HG03280 (cell line): ENCODE results near the gene LAMA2.

ENCODE experiments used
- ATAC-seq: cut with Tn5 transposase; IDR thresholded peaks from one replicate; pipeline ENCODE4 v1.9.1; 2021; ENCODE audit warnings: mild to moderate bottlenecking, moderate library complexity; ENCODE audit not compliant: unreplicated experiment

Gene LAMA2

GRCh38 chr6:129500958-129501739 is 618.2 kb downstream of the LAMA2 start:
- ATAC-seq, result no peak

GRCh38 chr6:129501740-129502660 is 619.1 kb downstream of the LAMA2 start:
- ATAC-seq, result no peak

DNA sequence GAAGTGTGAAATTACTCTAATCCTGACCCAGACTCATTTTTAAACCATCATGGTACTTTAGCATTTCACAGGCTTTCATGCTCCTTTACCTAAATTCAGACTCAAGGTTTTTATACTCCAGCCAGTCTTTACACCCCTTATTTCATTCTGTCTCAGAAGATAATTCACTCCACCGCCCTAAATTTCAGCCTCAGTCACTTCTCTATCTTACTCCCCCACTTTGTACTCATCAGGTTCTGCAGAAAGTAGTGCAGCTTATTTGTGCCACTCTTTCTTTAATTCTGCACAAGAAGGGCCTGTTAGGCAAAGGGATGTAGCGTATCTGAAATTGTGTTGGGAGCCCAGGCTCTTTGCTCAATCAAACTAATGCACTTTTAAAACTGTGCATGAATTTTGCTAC is 621.5 kb downstream of the LAMA2 start:
- ATAC-seq, result no peak

GRCh38 chr6:129507059-129507807 is 624.3 kb downstream of the LAMA2 start:
- no peak for ATAC-seq

- ATAC-seq, result no peak
Measured at GRCh38 chr6:129507846-129508245, 624.9 kb downstream of the LAMA2 start.

DNA sequence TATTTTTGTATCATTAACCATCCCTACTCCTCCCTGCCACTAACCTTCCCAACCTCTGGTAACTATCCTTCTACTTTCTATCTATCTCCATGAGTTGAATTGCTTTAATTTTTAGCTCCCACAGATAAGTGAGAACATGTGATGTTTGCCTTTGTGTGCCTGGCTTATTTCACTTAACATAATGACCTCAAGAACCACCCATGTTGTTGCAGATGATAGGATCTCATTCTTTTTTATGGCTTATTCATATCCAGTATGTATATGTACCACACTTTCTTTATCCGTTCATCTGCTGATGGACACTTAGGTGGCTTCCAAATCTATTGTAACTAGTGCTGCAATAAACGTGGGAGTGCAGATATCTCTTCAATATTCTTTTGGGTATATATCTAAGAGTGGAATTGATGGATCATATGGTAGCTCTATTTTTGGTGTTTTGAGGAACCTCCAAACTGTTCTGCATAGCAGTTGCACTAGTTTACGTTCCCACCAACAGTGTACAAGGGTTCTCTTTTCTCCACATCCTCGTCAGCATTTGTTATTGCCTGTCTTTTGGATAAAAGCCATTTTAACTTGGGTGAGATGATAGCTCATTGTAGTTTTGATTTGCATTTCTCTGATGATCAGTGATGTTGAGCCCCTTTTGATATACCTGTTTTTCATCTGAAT is 625.7 kb downstream of the LAMA2 start:
- no peak for ATAC-seq

DNA sequence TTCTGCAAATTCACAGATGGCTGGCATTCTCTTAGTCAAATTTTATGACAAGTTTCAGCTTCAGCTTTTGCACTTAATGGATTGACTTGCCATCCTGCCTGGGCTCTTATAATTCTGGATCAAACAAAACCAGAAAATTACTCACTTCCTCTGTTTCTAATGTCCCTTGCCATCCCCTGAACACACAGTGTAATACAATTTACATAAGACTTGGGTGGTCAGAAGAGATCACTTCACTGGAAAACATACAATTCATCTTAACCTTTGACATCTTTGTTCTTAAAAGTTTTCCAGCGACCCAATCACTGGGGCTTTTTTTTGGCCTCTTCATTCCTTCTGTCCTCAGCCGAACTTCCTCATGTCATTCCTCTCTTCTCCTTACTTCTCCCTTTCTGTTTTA is 628.0 kb downstream of the LAMA2 start:
- no peak for ATAC-seq

DNA sequence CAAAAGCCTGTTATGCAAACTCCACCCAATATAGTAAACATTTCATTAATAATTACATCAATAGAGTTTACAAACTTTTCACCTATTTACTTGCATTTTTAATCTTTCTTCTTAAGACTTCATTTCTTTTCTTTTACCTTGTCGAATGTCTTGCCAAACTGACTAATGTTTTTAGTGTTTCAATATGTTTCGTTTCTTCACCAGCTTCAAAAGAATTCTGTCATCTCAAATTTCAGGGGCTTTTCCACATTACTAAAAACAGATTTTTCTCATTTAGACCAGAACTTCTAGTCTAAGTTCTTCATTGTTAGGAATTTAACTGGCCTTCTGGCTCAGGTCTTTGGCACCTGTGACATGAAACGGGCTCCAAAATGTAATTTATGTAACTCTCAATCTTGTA is 630.5 kb downstream of the LAMA2 start:
- ATAC-seq, result no peak

- ATAC-seq, result no peak
Measured at GRCh38 chr6:129515004-129515403, 632.1 kb downstream of the LAMA2 start.

DNA sequence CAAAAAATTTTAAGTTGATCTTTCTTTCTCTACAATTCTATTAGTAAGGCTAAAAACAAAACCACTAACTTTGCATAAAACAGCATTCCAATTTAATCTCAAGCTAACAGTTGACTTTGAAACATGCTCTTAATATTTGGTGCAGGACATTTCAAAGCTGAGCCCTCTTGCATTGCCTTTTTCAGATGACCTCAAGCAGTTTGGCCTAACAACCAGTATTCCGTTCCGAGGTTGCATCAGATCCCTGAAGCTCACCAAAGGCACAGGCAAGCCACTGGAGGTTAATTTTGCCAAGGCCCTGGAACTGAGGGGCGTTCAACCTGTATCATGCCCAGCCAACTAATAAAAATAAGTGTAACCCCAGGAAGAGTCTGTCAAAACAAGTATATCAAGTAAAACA is 633.1 kb downstream of the LAMA2 start:
- no peak for ATAC-seq

GRCh38 chr6:129516787-129517186 is 633.8 kb downstream of the LAMA2 start:
- no peak for ATAC-seq

DNA sequence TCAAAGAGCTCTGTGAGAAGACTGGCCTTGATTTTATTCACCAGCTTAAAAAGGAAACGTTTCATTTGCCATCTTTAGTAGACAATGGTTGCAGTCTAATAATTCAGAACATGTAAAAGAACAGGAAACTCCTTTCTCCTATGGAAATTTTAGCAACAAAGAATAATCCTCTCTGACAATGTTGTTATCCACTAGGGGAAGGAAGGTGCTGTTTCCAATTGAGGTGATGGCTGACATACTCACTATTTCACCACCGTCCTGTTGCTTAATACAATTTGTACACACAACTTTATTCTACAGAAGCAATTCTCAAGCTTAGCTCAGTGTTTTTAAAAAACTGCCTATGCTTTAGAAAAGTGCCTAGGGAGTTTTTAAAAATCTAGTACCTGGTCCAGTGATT is 634.4 kb downstream of the LAMA2 start:
- no peak for ATAC-seq

DNA sequence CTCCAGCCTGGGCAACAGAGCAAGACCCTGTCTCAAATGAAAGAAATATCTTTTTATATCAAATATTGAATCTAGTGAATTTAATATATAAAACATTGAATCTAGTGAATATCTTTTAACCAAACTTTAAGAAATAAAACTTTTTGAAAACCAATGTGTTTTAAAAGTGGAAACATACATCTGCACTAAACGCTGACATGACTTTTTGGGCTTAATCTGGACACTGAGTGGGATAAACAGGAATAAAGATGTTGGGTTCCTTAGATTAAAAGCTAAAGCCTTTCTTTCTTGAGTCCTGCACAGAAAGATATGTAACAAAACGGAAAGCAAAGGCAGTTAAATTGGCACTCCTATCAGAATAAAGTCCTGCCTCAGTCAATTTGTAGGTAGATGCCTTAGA is 636.8 kb downstream of the LAMA2 start:
- ATAC-seq, result no peak

DNA sequence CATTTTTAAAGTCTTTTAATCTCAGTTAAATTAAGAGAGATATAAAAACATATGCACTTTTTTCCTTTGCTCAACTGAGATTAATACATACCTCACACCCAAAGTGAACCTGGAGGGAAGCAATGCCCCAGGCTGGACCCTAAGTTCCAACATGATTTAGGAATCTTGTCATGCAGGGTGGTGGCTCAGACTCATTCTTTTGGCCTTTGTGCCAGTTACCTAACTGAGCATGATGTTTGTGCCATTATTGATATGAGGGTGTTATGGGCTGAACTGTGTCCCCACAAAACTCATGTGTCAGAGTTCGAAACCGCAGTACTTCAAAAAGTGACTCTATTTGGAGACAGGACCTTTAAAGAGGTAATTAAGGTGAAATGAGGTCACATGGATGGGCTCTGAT is 639.0 kb downstream of the LAMA2 start:
- no peak for ATAC-seq

- ATAC-seq, result no peak
Measured at GRCh38 chr6:129523816-129524215, 640.9 kb downstream of the LAMA2 start.

DNA sequence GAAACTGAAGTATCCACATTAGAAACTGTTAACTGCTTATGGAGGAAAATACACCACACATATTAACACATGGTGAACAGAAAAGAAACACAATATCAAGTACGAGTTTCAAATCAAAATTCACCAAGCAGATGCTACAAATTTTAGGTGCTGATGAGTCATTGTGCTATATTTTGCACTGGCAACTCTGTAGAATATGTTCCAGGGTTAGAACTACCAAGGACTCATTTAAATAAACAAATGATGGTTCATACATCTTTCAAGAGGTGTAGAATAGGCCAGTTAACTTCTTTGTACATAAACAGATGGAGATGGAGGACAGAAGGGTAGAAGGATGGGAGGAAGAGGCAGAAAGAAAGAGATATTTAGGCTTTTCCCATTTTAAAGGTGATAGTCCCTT is 642.1 kb downstream of the LAMA2 start:
- ATAC-seq, result no peak

GRCh38 chr6:129534926-129535325 is 652.0 kb downstream of the LAMA2 start:
- ATAC-seq, result no peak

DNA sequence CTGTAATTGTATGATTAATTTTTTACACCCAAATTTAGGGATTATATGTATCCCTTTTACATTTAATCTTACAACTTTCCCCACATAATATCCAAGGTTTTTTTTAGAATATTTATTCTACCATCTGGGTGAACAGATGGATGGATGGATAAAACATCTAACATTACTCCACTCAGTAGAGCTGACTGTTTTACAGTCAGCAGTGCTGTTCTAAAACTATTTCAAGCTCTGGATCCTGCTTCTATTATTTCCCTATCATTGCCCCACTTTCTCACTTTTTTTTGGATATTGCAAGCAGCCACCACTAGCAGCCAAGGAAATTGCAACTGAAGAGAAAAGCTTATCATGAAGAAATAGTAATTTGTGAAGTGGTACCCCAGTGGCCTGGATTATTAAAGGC is 653.3 kb downstream of the LAMA2 start:
- no peak for ATAC-seq

- no peak for ATAC-seq
Measured at GRCh38 chr6:129539032-129539431, 656.1 kb downstream of the LAMA2 start.

GRCh38 chr6:129542705-129543104 is 659.8 kb downstream of the LAMA2 start:
- ATAC-seq, result no peak

DNA sequence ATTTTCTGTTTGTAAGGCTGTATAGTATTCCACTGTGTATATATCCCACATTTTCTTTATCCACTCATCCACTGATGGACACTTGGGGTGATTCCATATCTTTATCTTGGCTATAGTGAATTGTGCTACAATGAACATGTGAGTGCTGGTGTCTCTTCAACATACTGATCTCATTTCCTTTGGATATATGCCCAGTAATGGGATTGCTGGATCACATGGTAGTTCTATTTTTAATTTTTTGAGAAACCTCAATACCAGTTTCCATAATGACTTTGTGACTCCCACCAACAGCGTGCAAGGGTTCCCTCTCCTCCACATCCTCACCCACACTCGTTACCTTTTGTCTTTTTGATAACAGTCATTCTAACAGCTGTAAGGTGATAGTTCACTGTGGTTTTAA is 661.0 kb downstream of the LAMA2 start:
- no peak for ATAC-seq
